HCT116 (cell line): ENCODE results near the gene CCDC185. TPM values are rescaled to one million over a fixed set of nuclear protein-coding genes. Genes with fewer than 3 reads are reported as not detected.

Experiments used
- ATAC-seq: fragments of 200-7000 bp; cut with Tn5 transposase; 2 replicates; pipeline ENCODE4 v1.9.1; 2020; ENCODE audit warnings: mild to moderate bottlenecking, moderate library complexity
- BruUV-seq: library from RNA; stranded (reverse); fragments of 400-500 nt; replicated peaks from 2 replicates; lab custom pipeline; 2021; lab: Mats Ljungman, UMichigan
- CTCF ChIA-PET: fragments of 300-600 bp; sonication (Branson Sonifier 250); formaldehyde crosslinking; loops from one replicate; lab custom pipeline; 2021; ENCODE audit warnings: antibody characterized with exemption; lab: Charles Lee
- POLR2A ChIA-PET: fragments of 300-600, 350-600 bp; sonication (Branson Sonifier 250); formaldehyde crosslinking; loops from one replicate; lab custom pipeline; 2021; ENCODE audit warnings: antibody characterized with exemption; lab: Charles Lee
- RAD21 ChIA-PET, 2 experiments: fragments of 300-600 bp; sonication (Branson Sonifier 250); formaldehyde crosslinking; loops; one replicate each; lab custom pipeline; 2023; ENCODE audit warnings: low total read pairs in 2 of 2; ENCODE audit not compliant: uncharacterized antibody in 2 of 2, unreplicated experiment in 2 of 2, low non-redundant PET in 1 of 2; lab: Charles Lee
- DNase-seq: peaks from one replicate; pipeline ENCODE4 v3.0.0-alpha.2; 2010; ENCODE audit warnings: low read depth, low spot score
- H2AFZ ChIP-seq: fragments of 200-600 bp; shearing (Covaris generic), sonication (generic); 2 replicates; pipeline ENCODE4 v1.6.1; 2017; ENCODE audit warnings: low read depth, mixed run types, mixed read lengths, antibody characterized with exemption, low read length; ENCODE audit not compliant: poor library complexity, severe bottlenecking
- H3K27ac ChIP-seq: 2 replicates; pipeline ENCODE4 v1.5.1; 2012; ENCODE audit warnings: low read depth, low read length
- H3K27me3 ChIP-seq: fragments of 200-600 bp; sonication (generic); 2 replicates; pipeline ENCODE4 v1.6.1; 2016; ENCODE audit warnings: mixed run types, low read length, mixed read lengths; ENCODE audit not compliant: insufficient read depth
- H3K36me3 ChIP-seq, 2 experiments: fragments of 200-500 bp in 1 of 2; fragments of 200-600 bp in 1 of 2; sonication (Bioruptor generic) in 1 of 2; sonication (generic) in 1 of 2; 2 replicates each; pipeline versions ENCODE4 v1.5.1 to v1.6.1; 2014 to 2016; ENCODE audit warnings: low read length in 2 of 2, inconsistent platforms in 1 of 2, mixed read lengths in 1 of 2, mixed run types in 1 of 2; ENCODE audit not compliant: insufficient read depth in 2 of 2, control insufficient read depth in 1 of 2
- H3K4me1 ChIP-seq, 2 experiments: fragments of 200-600 bp in 1 of 2; sonication (generic) in 1 of 2; 2 replicates each; pipeline versions ENCODE4 v1.5.1 to v1.6.1; 2012 to 2017; ENCODE audit warnings: low read length in 2 of 2, inconsistent platforms in 1 of 2, mild to moderate bottlenecking in 1 of 2, mixed read lengths in 1 of 2, mixed run types in 1 of 2, moderate library complexity in 1 of 2; ENCODE audit not compliant: insufficient read depth in 2 of 2, control insufficient read depth in 1 of 2
- H3K4me2 ChIP-seq: fragments of 200-600 bp; sonication (generic); 2 replicates; pipeline ENCODE4 v1.6.1; 2017; ENCODE audit warnings: mixed run types, low read length, mixed read lengths
- H3K4me3 ChIP-seq, 2 experiments: fragments of 200-600 bp in 1 of 2; sonication (generic) in 1 of 2; replicated peaks in 1 of 2; 2 replicates each; pipeline ENCODE4 v1.5.1; 2011 to 2016; ENCODE audit warnings: low read length in 2 of 2, control low read depth in 1 of 2, low read depth in 1 of 2, mild to moderate bottlenecking in 1 of 2, mixed read lengths in 1 of 2, mixed run types in 1 of 2
- H3K79me2 ChIP-seq: fragments of 200-600 bp; sonication (generic); 2 replicates; pipeline ENCODE4 v1.6.1; 2017; ENCODE audit warnings: mild to moderate bottlenecking, mixed run types, low read length, moderate library complexity, mixed read lengths; ENCODE audit not compliant: insufficient read depth
- H3K9ac ChIP-seq: fragments of 200-600 bp; sonication (generic); 2 replicates; pipeline ENCODE4 v1.6.1; 2016; ENCODE audit warnings: low read length, mixed read lengths
- H3K9me2 ChIP-seq: fragments of 200-600 bp; sonication (generic), shearing (Covaris generic); 2 replicates; pipeline ENCODE4 v1.6.1; 2017; ENCODE audit warnings: mixed run types, mild to moderate bottlenecking, moderate library complexity; ENCODE audit not compliant: insufficient read depth
- H3K9me3 ChIP-seq, 2 experiments: fragments of 200-500 bp in 1 of 2; fragments of 200-600 bp in 1 of 2; sonication (Bioruptor generic) in 1 of 2; sonication (generic) in 1 of 2; 2 replicates each; pipeline ENCODE4 v1.6.1; 2014 to 2017; ENCODE audit warnings: low read length in 2 of 2, mixed read lengths in 2 of 2, inconsistent platforms in 1 of 2, low read depth in 1 of 2, mild to moderate bottlenecking in 1 of 2, mixed run types in 1 of 2, moderate library complexity in 1 of 2; ENCODE audit not compliant: control insufficient read depth in 1 of 2, insufficient read depth in 1 of 2
- H4K20me1 ChIP-seq: fragments of 200-600 bp; sonication (generic), shearing (Covaris generic); 2 replicates; pipeline ENCODE4 v1.6.1; 2017; ENCODE audit warnings: mixed run types, mild to moderate bottlenecking, moderate library complexity; ENCODE audit not compliant: insufficient read depth
- CEBPB ChIP-seq: IDR thresholded peaks from 2 replicates; pipeline ENCODE4 v1.6.1; 2012; ENCODE audit warnings: low read depth
- CTCF ChIP-seq, 3 experiments: fragments of 200-600 bp in 1 of 3; sonication (generic) in 1 of 3; IDR thresholded peaks in 2 of 3; conservative IDR thresholded peaks in 1 of 3; 2 replicates each; pipeline ENCODE4 v1.5.1; 2012 to 2017; ENCODE audit warnings: low read depth in 2 of 3, low read length in 2 of 3, antibody characterized with exemption in 1 of 3, borderline replicate concordance in 1 of 3, control low read depth in 1 of 3, mild to moderate bottlenecking in 1 of 3, mixed read lengths in 1 of 3, mixed run types in 1 of 3, moderate library complexity in 1 of 3; ENCODE audit not compliant: insufficient read depth in 1 of 3
- EZH2 ChIP-seq: fragments of 200-600 bp; sonication (generic); IDR thresholded peaks from 2 replicates; pipeline ENCODE4 v1.6.1; 2017; ENCODE audit warnings: antibody characterized with exemption, mixed run types
- FOSL1 ChIP-seq: IDR thresholded peaks from 2 replicates; pipeline ENCODE4 v1.6.1; 2012; ENCODE audit warnings: low read depth
- JUND ChIP-seq: IDR thresholded peaks from 2 replicates; pipeline ENCODE4 v1.6.1; 2012
- MAX ChIP-seq: IDR thresholded peaks from 2 replicates; pipeline ENCODE4 v1.6.1; 2012
- POLR2A ChIP-seq: IDR thresholded peaks from 2 replicates; pipeline ENCODE4 v1.7.0; 2011; ENCODE audit warnings: borderline replicate concordance; ENCODE audit not compliant: insufficient read depth, insufficient read length; ENCODE audit errors: extremely low read depth
- POLR2AphosphoS5 ChIP-seq: IDR thresholded peaks from 2 replicates; pipeline ENCODE4 v1.6.1; 2011; ENCODE audit warnings: mild to moderate bottlenecking, low read depth, low read length, moderate library complexity
- RAD21 ChIP-seq: IDR thresholded peaks from 2 replicates; pipeline ENCODE4 v1.6.1; 2012; ENCODE audit warnings: low read depth, mild to moderate bottlenecking
- REST ChIP-seq: IDR thresholded peaks from 2 replicates; pipeline ENCODE4 v1.6.1; 2012; ENCODE audit warnings: low read depth
- SP1 ChIP-seq: IDR thresholded peaks from 2 replicates; pipeline ENCODE4 v1.6.1; 2012; ENCODE audit warnings: low read depth
- SRF ChIP-seq: IDR thresholded peaks from 2 replicates; pipeline ENCODE4 v1.6.1; 2012; ENCODE audit warnings: low read depth
- YY1 ChIP-seq: IDR thresholded peaks from 2 replicates; pipeline ENCODE4 v1.6.1; 2011; ENCODE audit warnings: low read length, low read depth, moderate library complexity, mild to moderate bottlenecking; ENCODE audit not compliant: insufficient replicate concordance; ENCODE audit errors: extremely low read depth
- ZBTB33 ChIP-seq: IDR thresholded peaks from 2 replicates; pipeline ENCODE4 v1.6.1; 2011; ENCODE audit warnings: mild to moderate bottlenecking, low read length, moderate library complexity; ENCODE audit not compliant: insufficient replicate concordance; ENCODE audit errors: extremely low read depth
- ZFX ChIP-seq: fragments of 450-650 bp; IDR thresholded peaks from 2 replicates; pipeline ENCODE4 v1.6.1; 2017
- intact Hi-C: fragments of 100-400 bp; cut with micrococcal nuclease; formaldehyde crosslinking; loops from 2 replicates; pipeline ENCODE4 v1.10.0; 2022
- total RNA-seq: library from RNA; stranded (reverse); gene quantifications from one replicate; pipeline ENCODE4 v1.2.1, GENCODE V29; 2021; ENCODE audit not compliant: unreplicated experiment

The CCDC185 gene
- total RNA-seq, 1 experiment from 2014 or later, result not detected

GRCh38 chr1:223374064-223374610, 19.1 kb upstream of the CCDC185 start:
- H3K27me3 ChIP-seq, result no peaks in the 10 kb centered on the region
- no peak overlapping the region for H3K27ac ChIP-seq
- H2AFZ ChIP-seq, result no peak overlapping the region
- DNase-seq (no peak), ATAC-seq (no peak)
- no peak overlapping the region for H3K9ac ChIP-seq
- no peaks in the 10 kb centered on the region for H3K9me3 ChIP-seq
- intact Hi-C loops, result no loop called here
- no peak overlapping the region for H3K4me3 ChIP-seq
- H3K4me2 ChIP-seq, result no peak overlapping the region
- no peaks in the 10 kb centered on the region for H3K9me2 ChIP-seq
- TF ChIP-seq ZFX (no peak), RAD21 (no peak), ZBTB33 (no peak), REST (no peak), YY1 (no peak), EZH2 (no peak), FOSL1 (no peak), SRF (no peak), JUND (no peak), SP1 (no peak), MAX (no peak), POLR2A (no peak), CTCF (IDR thresholded peaks at IDR 0.05 in 2 of 3, conservative IDR thresholded peaks at IDR 0.05 in 1 of 3; ENCODE audit: borderline replicate concordance in 1 of 3, insufficient read depth in 1 of 3, low read depth in 2 of 3, low read length in 2 of 3) (no peak), POLR2AphosphoS5 (no peak), CEBPB (no peak)
- no peaks in the 10 kb centered on the region for H4K20me1 ChIP-seq
- H3K4me1 ChIP-seq, result no peaks in the 10 kb centered on the region
- ChIA-PET CTCF (no interaction called here), RAD21 (no interaction called here), POLR2A (no interaction called here)
- H3K36me3 ChIP-seq, result no peaks in the 10 kb centered on the region
- BruUV-seq, result no TSS peak
- H3K79me2 ChIP-seq, result no peaks in the 10 kb centered on the region
